Thoracic aorta (tissue), 2 donors: ENCODE results near the gene DENND5A. TPM values are rescaled to one million over a fixed set of nuclear protein-coding genes. Genes with fewer than 3 reads are reported as not detected.

ENCODE experiments used
- ATAC-seq: fragments of 150-250 bp; one replicate; pipeline ENCODE4 v1.8.0; 2017; ENCODE audit warnings: low read depth; ENCODE audit not compliant: insufficient number of reproducible peaks, low FRiP score
- DNase-seq: peaks from one replicate; pipeline ENCODE4 v3.0.0-alpha.2; 2020; ENCODE audit warnings: low spot score
- H3K27ac ChIP-seq, 2 donors: fragments of 200-600 bp; sonication (generic); 1 replicate in 1 of 2; 2 replicates in 1 of 2; pipeline ENCODE4 v1.5.1; 2016; ENCODE audit warnings: mild to moderate bottlenecking in 2 of 2, moderate library complexity in 2 of 2
- H3K27me3 ChIP-seq: fragments of 200-600 bp; sonication (generic); replicated peaks from 2 replicates; pipeline ENCODE4 v1.6.0; 2016; ENCODE audit warnings: mild to moderate bottlenecking; ENCODE audit not compliant: insufficient read depth
- H3K36me3 ChIP-seq: fragments of 200-600 bp; sonication (generic); one replicate; pipeline ENCODE4 v1.5.1; 2016
- H3K4me1 ChIP-seq, 2 donors: fragments of 200-600 bp; sonication (generic); 1 replicate in 1 of 2; 2 replicates in 1 of 2; pipeline versions ENCODE4 v1.5.1 to v1.6.0; 2016; ENCODE audit warnings: low read depth in 2 of 2, mild to moderate bottlenecking in 1 of 2; ENCODE audit not compliant: control insufficient read depth in 1 of 2
- H3K4me3 ChIP-seq: fragments of 200-600 bp; sonication (generic); 2 replicates; pipeline ENCODE4 v1.5.1; 2016; ENCODE audit warnings: mild to moderate bottlenecking
- H3K9me3 ChIP-seq: fragments of 200-600 bp; sonication (generic); 2 replicates; pipeline ENCODE4 v1.5.1; 2016
- total RNA-seq, 2 donors: library from RNA; depleted of rRNA; stranded (reverse); fragments of >200 nt; gene quantifications; one replicate each; pipeline versions ENCODE4 v1.1.0 to v1.2.3, GENCODE V29; 2016
- TF ChIP-seq, protein P1 (sequence below): fragments of 200-600 bp; sonication (generic); IDR thresholded peaks from one replicate; pipeline ENCODE4 v1.5.1; 2019; ENCODE audit warnings: antibody characterized with exemption

The DENND5A gene
- total RNA-seq, 2 donors from 2014 or later: 169 to 178 TPM

DNA sequence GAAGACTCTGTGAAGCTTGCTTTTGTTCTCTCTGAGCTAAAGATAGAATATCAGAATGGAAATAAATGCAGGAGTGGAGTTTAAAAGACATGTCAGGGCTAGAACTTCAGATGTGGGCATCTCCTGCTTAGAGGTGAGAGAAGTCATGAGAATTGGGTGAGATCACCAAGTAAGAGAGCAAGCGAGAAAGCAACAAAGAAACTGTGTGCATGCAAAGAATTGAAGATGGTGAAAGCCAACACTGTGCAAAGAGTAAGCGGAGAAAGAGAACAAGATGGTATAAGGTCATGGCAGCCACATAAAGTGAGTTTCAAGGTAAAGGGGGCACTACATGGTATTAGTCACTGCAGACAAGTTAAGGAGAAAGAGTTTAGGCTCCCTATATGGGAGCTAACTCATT, 116.4 kb downstream of the DENND5A start:
- ATAC-seq (no peak), DNase-seq (no peak)
- TF ChIP-seq, protein P1, sequence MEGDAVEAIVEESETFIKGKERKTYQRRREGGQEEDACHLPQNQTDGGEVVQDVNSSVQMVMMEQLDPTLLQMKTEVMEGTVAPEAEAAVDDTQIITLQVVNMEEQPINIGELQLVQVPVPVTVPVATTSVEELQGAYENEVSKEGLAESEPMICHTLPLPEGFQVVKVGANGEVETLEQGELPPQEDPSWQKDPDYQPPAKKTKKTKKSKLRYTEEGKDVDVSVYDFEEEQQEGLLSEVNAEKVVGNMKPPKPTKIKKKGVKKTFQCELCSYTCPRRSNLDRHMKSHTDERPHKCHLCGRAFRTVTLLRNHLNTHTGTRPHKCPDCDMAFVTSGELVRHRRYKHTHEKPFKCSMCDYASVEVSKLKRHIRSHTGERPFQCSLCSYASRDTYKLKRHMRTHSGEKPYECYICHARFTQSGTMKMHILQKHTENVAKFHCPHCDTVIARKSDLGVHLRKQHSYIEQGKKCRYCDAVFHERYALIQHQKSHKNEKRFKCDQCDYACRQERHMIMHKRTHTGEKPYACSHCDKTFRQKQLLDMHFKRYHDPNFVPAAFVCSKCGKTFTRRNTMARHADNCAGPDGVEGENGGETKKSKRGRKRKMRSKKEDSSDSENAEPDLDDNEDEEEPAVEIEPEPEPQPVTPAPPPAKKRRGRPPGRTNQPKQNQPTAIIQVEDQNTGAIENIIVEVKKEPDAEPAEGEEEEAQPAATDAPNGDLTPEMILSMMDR: no peak
- Histone ChIP-seq H3K27ac (no peak overlapping the region), H3K4me3 (no peak overlapping the region), H3K9me3 (no peaks in the 10 kb centered on the region), H3K4me1 (no peaks in the 10 kb centered on the region), H3K27me3 (no peaks in the 10 kb centered on the region), H3K36me3 (peaks cover 46% of the 10 kb centered on the region)

- ATAC-seq (no peak), DNase-seq (no peak)
- H3K36me3 ChIP-seq: peaks cover 50% of the 10 kb centered on the region
- no peaks in the 10 kb centered on the region for H3K27me3 ChIP-seq
- no peak overlapping the region for H3K27ac ChIP-seq
- H3K9me3 ChIP-seq: no peaks in the 10 kb centered on the region
- no peaks in the 10 kb centered on the region for H3K4me1 ChIP-seq
- TF ChIP-seq, protein P1: no peak
- no peak overlapping the region for H3K4me3 ChIP-seq
These were observed 117.1 kb downstream of the DENND5A start for GRCh38 chr11:9148035-9148434.

- H3K36me3 ChIP-seq: peaks cover 56% of the 10 kb centered on the region
- H3K9me3 ChIP-seq: no peaks in the 10 kb centered on the region
- no peaks in the 10 kb centered on the region for H3K4me1 ChIP-seq
- no peak overlapping the region for H3K27ac ChIP-seq
- TF ChIP-seq, protein P1: no peak
- no peaks in the 10 kb centered on the region for H3K27me3 ChIP-seq
- DNase-seq: no peak
- no peak overlapping the region for H3K4me3 ChIP-seq
- ATAC-seq: no peak
These were observed 118.7 kb downstream of the DENND5A start for GRCh38 chr11:9146477-9146876.

- no peak overlapping the region for H3K27ac ChIP-seq
- TF ChIP-seq, protein P1: no peak
- H3K36me3 ChIP-seq: peaks cover 57% of the 10 kb centered on the region
- H3K4me1 ChIP-seq: no peaks in the 10 kb centered on the region
- no peak for DNase-seq
- H3K9me3 ChIP-seq: no peaks in the 10 kb centered on the region
- H3K4me3 ChIP-seq: no peak overlapping the region
- ATAC-seq: no peak
- no peaks in the 10 kb centered on the region for H3K27me3 ChIP-seq
These were observed 119.9 kb downstream of the DENND5A start for GRCh38 chr11:9145283-9145682.

DNA sequence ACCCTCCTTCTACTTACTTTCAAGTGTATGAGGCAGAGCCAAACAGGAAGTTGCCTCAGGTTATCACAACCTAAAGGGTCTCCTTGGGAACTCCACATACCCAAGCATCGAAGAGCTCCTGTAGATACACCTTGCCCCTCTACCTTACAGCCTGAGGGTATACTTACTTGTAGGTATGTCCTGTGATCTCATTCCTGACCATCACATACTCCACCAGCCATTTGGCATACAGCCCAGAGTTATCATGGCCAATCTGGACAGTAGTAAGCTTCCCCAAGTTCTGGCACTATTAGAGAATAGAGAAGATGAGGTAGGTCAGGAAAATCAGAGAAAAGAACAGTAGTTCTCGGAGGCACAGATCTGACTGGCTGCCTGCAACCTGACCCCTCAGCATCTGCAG, 120.3 kb downstream of the DENND5A start:
- Histone ChIP-seq H3K27ac (no peak overlapping the region), H3K9me3 (no peaks in the 10 kb centered on the region), H3K27me3 (no peaks in the 10 kb centered on the region), H3K4me1 (peaks cover 0 to 4% of the 10 kb centered on the region in 2 donors), H3K4me3 (no peak overlapping the region), H3K36me3 (peaks cover 55% of the 10 kb centered on the region)
- TF ChIP-seq, protein P1: no peak
- DNase-seq: no peak
- ATAC-seq: no peak
